ENCODE data around the gene AP3S2.

AP3S2 gene

DNA sequence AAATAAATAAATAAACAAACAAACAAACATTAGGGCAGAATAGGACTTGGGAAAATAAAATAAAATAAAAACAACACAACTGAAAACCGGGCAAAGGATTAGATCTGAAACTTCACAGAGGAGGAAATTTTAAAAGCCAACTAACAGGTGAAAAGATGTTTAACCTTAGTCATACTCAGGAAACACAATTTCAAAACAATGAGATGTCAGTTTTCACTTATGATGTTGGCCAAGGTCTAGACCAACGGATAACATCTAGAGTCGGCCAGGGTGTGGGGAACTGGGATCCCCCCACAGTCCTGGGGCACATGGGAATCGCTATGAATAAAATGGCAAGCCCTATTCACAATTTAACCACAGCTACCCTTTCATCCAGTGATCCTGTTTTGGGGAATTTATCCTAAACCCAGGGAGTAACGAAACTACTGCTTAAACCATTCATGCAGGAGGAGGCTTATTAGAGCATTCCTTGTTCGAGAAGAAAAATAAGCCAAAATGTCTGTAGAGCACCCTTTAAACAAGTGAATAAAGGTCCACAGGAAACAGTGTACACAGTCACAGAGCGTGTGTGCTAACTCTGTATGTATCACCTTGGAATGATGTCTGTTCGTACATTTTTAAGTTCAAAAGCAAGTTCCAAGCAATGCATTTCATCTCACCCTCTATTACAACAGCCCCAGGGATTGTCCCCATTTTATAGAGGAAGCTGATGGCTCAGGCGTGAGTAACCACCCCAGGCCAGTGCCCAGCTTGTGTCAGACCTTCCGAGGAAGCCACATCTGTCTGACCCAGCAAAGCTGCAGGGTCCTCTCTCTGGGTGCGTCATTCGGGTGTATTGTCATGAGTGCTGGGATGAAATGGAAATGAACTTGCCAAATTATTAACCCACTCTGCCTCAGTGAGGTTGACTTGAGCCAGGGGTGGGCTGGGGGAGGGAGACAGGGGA, 72.9 kb downstream of the AP3S2 start:
- peak overlapping the region; percentile 73 for H3K27ac ChIP-seq
- peak; percentile 66 for DNase-seq (ENCODE audit: low spot score)
- POLR2A ChIA-PET (ENCODE audit: low non-redundant PET), result interaction anchor here (0.7 kb wide), 2 partner anchors 16 to 59 kb away, joined by 3 read pairs; no protein-coding TSS in a partner anchor
- TF ChIP-seq, protein P1, sequence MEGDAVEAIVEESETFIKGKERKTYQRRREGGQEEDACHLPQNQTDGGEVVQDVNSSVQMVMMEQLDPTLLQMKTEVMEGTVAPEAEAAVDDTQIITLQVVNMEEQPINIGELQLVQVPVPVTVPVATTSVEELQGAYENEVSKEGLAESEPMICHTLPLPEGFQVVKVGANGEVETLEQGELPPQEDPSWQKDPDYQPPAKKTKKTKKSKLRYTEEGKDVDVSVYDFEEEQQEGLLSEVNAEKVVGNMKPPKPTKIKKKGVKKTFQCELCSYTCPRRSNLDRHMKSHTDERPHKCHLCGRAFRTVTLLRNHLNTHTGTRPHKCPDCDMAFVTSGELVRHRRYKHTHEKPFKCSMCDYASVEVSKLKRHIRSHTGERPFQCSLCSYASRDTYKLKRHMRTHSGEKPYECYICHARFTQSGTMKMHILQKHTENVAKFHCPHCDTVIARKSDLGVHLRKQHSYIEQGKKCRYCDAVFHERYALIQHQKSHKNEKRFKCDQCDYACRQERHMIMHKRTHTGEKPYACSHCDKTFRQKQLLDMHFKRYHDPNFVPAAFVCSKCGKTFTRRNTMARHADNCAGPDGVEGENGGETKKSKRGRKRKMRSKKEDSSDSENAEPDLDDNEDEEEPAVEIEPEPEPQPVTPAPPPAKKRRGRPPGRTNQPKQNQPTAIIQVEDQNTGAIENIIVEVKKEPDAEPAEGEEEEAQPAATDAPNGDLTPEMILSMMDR (conservative IDR thresholded peaks at IDR 0.05; ENCODE audit: low read depth), result no peak
- CTCF ChIA-PET, result interaction anchor here (0.5 to 0.6 kb wide), 2 partner anchors 27 to 40 kb away, joined by 3 to 4 read pairs; no protein-coding TSS in a partner anchor

GRCh38 chr15:89818287-89818686, 75.5 kb downstream of the AP3S2 start:
- H3K27ac ChIP-seq, result no peak overlapping the region
- no peak for DNase-seq (ENCODE audit: low spot score)

DNA sequence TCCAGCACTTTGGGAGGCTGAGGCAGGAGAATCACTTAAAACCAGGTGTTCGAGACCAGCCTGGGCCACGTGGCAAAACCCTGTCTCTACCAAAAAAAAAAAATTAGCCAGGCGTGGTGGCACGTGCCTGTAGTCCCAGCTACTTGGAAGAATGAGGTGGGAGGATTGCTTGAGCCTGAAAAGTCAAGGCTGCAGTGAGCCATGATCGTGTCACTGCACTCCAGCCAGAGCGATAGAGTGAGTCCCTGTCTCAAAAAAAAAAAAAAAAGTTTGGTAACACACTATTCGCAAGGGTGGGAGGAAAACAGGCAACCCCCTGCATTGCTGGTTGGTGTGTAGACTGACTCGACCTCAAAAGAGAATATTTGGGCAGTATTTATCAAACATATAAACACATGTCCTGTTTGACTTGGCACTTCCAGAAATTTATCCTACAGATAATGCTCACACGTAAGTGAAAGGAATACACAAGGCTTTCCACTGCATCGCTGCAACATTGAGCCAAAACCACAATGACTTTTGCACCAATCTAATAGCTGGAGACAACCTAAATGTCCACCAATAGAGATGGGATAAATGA, 76.0 kb downstream of the AP3S2 start:
- POLR2A ChIA-PET (ENCODE audit: low non-redundant PET), result no interaction called here
- no peak overlapping the region for H3K27ac ChIP-seq
- TF ChIP-seq, protein P1 (conservative IDR thresholded peaks at IDR 0.05; ENCODE audit: low read depth), result no peak
- DNase-seq (ENCODE audit: low spot score), result no peak
- CTCF ChIA-PET, result no interaction called here

More at GRCh38 chr15:89818287-89818686, 75.5 kb downstream of the AP3S2 start:
- TF ChIP-seq, protein P1 (conservative IDR thresholded peaks at IDR 0.05; ENCODE audit: low read depth), result no peak
- CTCF ChIA-PET, result no interaction called here
- POLR2A ChIA-PET (ENCODE audit: low non-redundant PET), result no interaction called here

DNA sequence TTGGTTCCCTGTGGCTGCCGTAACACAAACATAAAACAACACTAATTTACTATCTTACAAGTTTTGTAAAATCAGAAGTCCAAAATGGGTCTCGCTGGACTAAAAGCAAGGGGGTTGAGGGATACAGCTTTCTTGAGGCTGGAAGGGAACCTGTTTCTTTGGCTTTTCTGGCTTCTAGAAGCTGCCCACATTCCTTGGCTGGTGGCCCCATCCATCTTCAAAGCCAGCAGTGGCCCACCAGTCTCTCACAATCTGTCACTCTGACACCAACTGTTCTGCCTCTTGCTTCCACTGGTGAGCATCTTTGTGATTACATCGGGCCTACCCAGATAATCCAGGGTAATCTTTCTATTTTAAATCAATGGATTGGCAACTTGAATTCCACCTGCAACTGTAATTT, 78.0 kb downstream of the AP3S2 start:
- TF ChIP-seq, protein P1 (conservative IDR thresholded peaks at IDR 0.05; ENCODE audit: low read depth), result no peak
- DNase-seq (ENCODE audit: low spot score), result no peak
- POLR2A ChIA-PET (ENCODE audit: low non-redundant PET), result no interaction called here
- CTCF ChIA-PET, result no interaction called here
- peak overlapping the region; percentile 89 for H3K27ac ChIP-seq

- ChIA-PET CTCF (interaction anchor here (0.7 kb wide), 1 partner anchor 8 kb away, joined by 3 read pairs; no protein-coding TSS in a partner anchor), POLR2A (ENCODE audit: low non-redundant PET) (no interaction called here)
- TF ChIP-seq, protein P1 (conservative IDR thresholded peaks at IDR 0.05; ENCODE audit: low read depth), result no peak
- DNase-seq (ENCODE audit: low spot score), result no peak
- peak overlapping the region; percentile 89 for H3K27ac ChIP-seq
These were observed 79.6 kb downstream of the AP3S2 start for GRCh38 chr15:89814112-89814742.
